ENCODE measurements around the gene TEAD1. TPM values are rescaled to one million over a fixed set of nuclear protein-coding genes. Genes with fewer than 3 reads are reported as not detected.

The TEAD1 gene
- polyA plus RNA-seq, 2 donors, result 10.4 to 11.2 TPM

- Histone ChIP-seq H3K36me3 (ENCODE audit: control insufficient read depth in 2 of 2, insufficient read depth in 2 of 2, low read length in 1 of 2) (peaks cover 0 to 8% of the 10 kb centered on the region in 2 donors), H3K9me3 (ENCODE audit: control insufficient read depth in 2 of 2, insufficient read depth in 1 of 2, low read depth in 1 of 2, low read length in 1 of 2) (no peaks in the 10 kb centered on the region), H3K4me3 (ENCODE audit: low read depth in 1 of 2, low read length in 2 of 2) (no peak overlapping the region), H3K4me1 (ENCODE audit: control insufficient read depth in 2 of 2, insufficient read depth in 2 of 2, low read length in 1 of 2) (no peaks in the 10 kb centered on the region), H3K27me3 (ENCODE audit: control insufficient read depth in 1 of 2, insufficient read depth in 2 of 2, low read length in 2 of 2) (no peaks in the 10 kb centered on the region), H3K27ac (ENCODE audit: low read depth in 2 of 2, low read length in 1 of 2) (no peak overlapping the region)
- WGBS, 2 donors, result 94% methylated on average over 11 of the region's 11 CpGs
Observed at GRCh38 chr11:12942157-12942556, 267.9 kb downstream of the TEAD1 start.

GRCh38 chr11:12943311-12943710 is 269.1 kb downstream of the TEAD1 start:
- Histone ChIP-seq H3K4me1 (ENCODE audit: control insufficient read depth in 2 of 2, insufficient read depth in 2 of 2, low read length in 1 of 2) (no peaks in the 10 kb centered on the region), H3K9me3 (ENCODE audit: control insufficient read depth in 2 of 2, insufficient read depth in 1 of 2, low read depth in 1 of 2, low read length in 1 of 2) (no peaks in the 10 kb centered on the region), H3K27ac (ENCODE audit: low read depth in 2 of 2, low read length in 1 of 2) (no peak overlapping the region), H3K27me3 (ENCODE audit: control insufficient read depth in 1 of 2, insufficient read depth in 2 of 2, low read length in 2 of 2) (no peaks in the 10 kb centered on the region), H3K4me3 (ENCODE audit: low read depth in 1 of 2, low read length in 2 of 2) (no peak overlapping the region), H3K36me3 (ENCODE audit: control insufficient read depth in 2 of 2, insufficient read depth in 2 of 2, low read length in 1 of 2) (peaks cover 0 to 8% of the 10 kb centered on the region in 2 donors)
- 83 to 88% methylated on average over 5 of the region's 5 CpGs for WGBS, 2 donors

- WGBS, 2 donors, result 83 to 85% methylated on average over 3 of the region's 3 CpGs
- no peak overlapping the region for H3K4me3 ChIP-seq (ENCODE audit: low read depth in 1 of 2, low read length in 2 of 2)
- H3K27me3 ChIP-seq (ENCODE audit: control insufficient read depth in 1 of 2, insufficient read depth in 2 of 2, low read length in 2 of 2), result no peaks in the 10 kb centered on the region
- H3K4me1 ChIP-seq (ENCODE audit: control insufficient read depth in 2 of 2, insufficient read depth in 2 of 2, low read length in 1 of 2), result no peaks in the 10 kb centered on the region
- H3K9me3 ChIP-seq (ENCODE audit: control insufficient read depth in 2 of 2, insufficient read depth in 1 of 2, low read depth in 1 of 2, low read length in 1 of 2), result no peaks in the 10 kb centered on the region
- no peak overlapping the region for H3K27ac ChIP-seq (ENCODE audit: low read depth in 2 of 2, low read length in 1 of 2)
- peaks cover 0 to 8% of the 10 kb centered on the region in 2 donors for H3K36me3 ChIP-seq (ENCODE audit: control insufficient read depth in 2 of 2, insufficient read depth in 2 of 2, low read length in 1 of 2)
Observed at GRCh38 chr11:12944889-12945288, 270.7 kb downstream of the TEAD1 start.

DNA sequence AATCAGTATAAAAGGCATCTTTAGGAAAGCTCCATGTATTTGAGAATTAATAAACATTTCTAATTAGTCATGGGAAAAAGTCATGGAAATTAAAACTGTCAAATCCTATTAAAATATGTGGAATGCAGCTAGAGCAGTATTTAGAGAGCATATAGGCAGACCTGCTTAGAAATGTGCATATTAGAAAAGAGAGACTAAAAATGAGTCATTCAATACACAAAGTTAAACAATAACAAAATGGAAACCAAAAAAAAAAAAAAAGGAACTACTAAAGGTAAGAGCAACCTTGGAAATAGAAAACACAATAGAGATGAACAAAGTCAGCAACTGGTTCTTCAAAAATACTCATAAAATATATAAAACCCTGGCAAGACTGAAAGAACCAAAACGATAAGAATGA is 275.2 kb downstream of the TEAD1 start:
- WGBS, 2 donors, result 59 to 61% methylated on average over 1 of the region's 1 CpG
- no peaks in the 10 kb centered on the region for H3K4me1 ChIP-seq (ENCODE audit: control insufficient read depth in 2 of 2, insufficient read depth in 2 of 2, low read length in 1 of 2)
- H3K36me3 ChIP-seq (ENCODE audit: control insufficient read depth in 2 of 2, insufficient read depth in 2 of 2, low read length in 1 of 2), result no peaks in the 10 kb centered on the region
- no peaks in the 10 kb centered on the region for H3K9me3 ChIP-seq (ENCODE audit: control insufficient read depth in 2 of 2, insufficient read depth in 1 of 2, low read depth in 1 of 2, low read length in 1 of 2)
- no peaks in the 10 kb centered on the region for H3K27me3 ChIP-seq (ENCODE audit: control insufficient read depth in 1 of 2, insufficient read depth in 2 of 2, low read length in 2 of 2)
- no peak overlapping the region for H3K4me3 ChIP-seq (ENCODE audit: low read depth in 1 of 2, low read length in 2 of 2)
- no peak overlapping the region for H3K27ac ChIP-seq (ENCODE audit: low read depth in 2 of 2, low read length in 1 of 2)

- Histone ChIP-seq H3K4me1 (ENCODE audit: control insufficient read depth in 2 of 2, insufficient read depth in 2 of 2, low read length in 1 of 2) (no peaks in the 10 kb centered on the region), H3K27me3 (ENCODE audit: control insufficient read depth in 1 of 2, insufficient read depth in 2 of 2, low read length in 2 of 2) (no peaks in the 10 kb centered on the region), H3K27ac (ENCODE audit: low read depth in 2 of 2, low read length in 1 of 2) (no peak overlapping the region), H3K9me3 (ENCODE audit: control insufficient read depth in 2 of 2, insufficient read depth in 1 of 2, low read depth in 1 of 2, low read length in 1 of 2) (no peaks in the 10 kb centered on the region), H3K36me3 (ENCODE audit: control insufficient read depth in 2 of 2, insufficient read depth in 2 of 2, low read length in 1 of 2) (no peaks in the 10 kb centered on the region), H3K4me3 (ENCODE audit: low read depth in 1 of 2, low read length in 2 of 2) (no peak overlapping the region)
- 81 to 92% methylated on average over 1 of the region's 1 CpG for WGBS, 2 donors
Observed at GRCh38 chr11:12950670-12951069, 276.4 kb downstream of the TEAD1 start.

DNA sequence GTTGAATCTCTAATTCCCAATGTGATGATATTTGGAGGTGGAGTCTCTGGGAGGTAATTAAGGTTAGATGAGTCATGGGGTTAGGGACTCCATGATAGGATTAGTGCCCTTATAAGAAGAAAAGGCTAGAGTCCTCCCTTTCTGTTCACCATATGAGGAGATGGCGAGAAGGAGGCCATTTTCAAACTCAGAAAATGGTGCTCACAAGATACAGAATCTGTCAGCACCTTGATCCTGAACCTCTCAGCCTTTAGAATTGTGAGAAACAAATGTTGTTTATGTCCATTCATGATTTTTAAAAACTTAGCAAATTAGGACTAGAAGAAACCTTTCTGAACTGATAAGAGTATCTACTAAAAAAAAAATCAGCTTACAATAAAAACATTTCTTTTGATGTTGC is 277.2 kb downstream of the TEAD1 start:
- Histone ChIP-seq H3K27ac (ENCODE audit: low read depth in 2 of 2, low read length in 1 of 2) (no peak overlapping the region), H3K27me3 (ENCODE audit: control insufficient read depth in 1 of 2, insufficient read depth in 2 of 2, low read length in 2 of 2) (no peaks in the 10 kb centered on the region), H3K4me3 (ENCODE audit: low read depth in 1 of 2, low read length in 2 of 2) (no peak overlapping the region), H3K36me3 (ENCODE audit: control insufficient read depth in 2 of 2, insufficient read depth in 2 of 2, low read length in 1 of 2) (no peaks in the 10 kb centered on the region), H3K9me3 (ENCODE audit: control insufficient read depth in 2 of 2, insufficient read depth in 1 of 2, low read depth in 1 of 2, low read length in 1 of 2) (no peaks in the 10 kb centered on the region), H3K4me1 (ENCODE audit: control insufficient read depth in 2 of 2, insufficient read depth in 2 of 2, low read length in 1 of 2) (no peaks in the 10 kb centered on the region)
- WGBS, 2 donors, result 95 to 100% methylated on average over 1 of the region's 1 CpG

GRCh38 chr11:12952094-12952493 is 277.9 kb downstream of the TEAD1 start:
- H3K27ac ChIP-seq (ENCODE audit: low read depth in 2 of 2, low read length in 1 of 2), result no peak overlapping the region
- H3K4me1 ChIP-seq (ENCODE audit: control insufficient read depth in 2 of 2, insufficient read depth in 2 of 2, low read length in 1 of 2), result no peaks in the 10 kb centered on the region
- H3K4me3 ChIP-seq (ENCODE audit: low read depth in 1 of 2, low read length in 2 of 2), result no peak overlapping the region

GRCh38 chr11:12958986-12959385 is 284.8 kb downstream of the TEAD1 start:
- Histone ChIP-seq H3K27me3 (ENCODE audit: control insufficient read depth in 1 of 2, insufficient read depth in 2 of 2, low read length in 2 of 2) (no peaks in the 10 kb centered on the region), H3K27ac (ENCODE audit: low read depth in 2 of 2, low read length in 1 of 2) (no peak overlapping the region), H3K9me3 (ENCODE audit: control insufficient read depth in 2 of 2, insufficient read depth in 1 of 2, low read depth in 1 of 2, low read length in 1 of 2) (peaks cover 0 to 3% of the 10 kb centered on the region in 2 donors), H3K4me1 (ENCODE audit: control insufficient read depth in 2 of 2, insufficient read depth in 2 of 2, low read length in 1 of 2) (no peaks in the 10 kb centered on the region), H3K4me3 (ENCODE audit: low read depth in 1 of 2, low read length in 2 of 2) (no peak overlapping the region), H3K36me3 (ENCODE audit: control insufficient read depth in 2 of 2, insufficient read depth in 2 of 2, low read length in 1 of 2) (no peaks in the 10 kb centered on the region)
- 71 to 79% methylated on average over 3 of the region's 3 CpGs for WGBS, 2 donors

More at GRCh38 chr11:12952094-12952493, 277.9 kb downstream of the TEAD1 start:
- no peaks in the 10 kb centered on the region for H3K27me3 ChIP-seq (ENCODE audit: control insufficient read depth in 1 of 2, insufficient read depth in 2 of 2, low read length in 2 of 2)
- H3K9me3 ChIP-seq (ENCODE audit: control insufficient read depth in 2 of 2, insufficient read depth in 1 of 2, low read depth in 1 of 2, low read length in 1 of 2), result no peaks in the 10 kb centered on the region
- no peaks in the 10 kb centered on the region for H3K36me3 ChIP-seq (ENCODE audit: control insufficient read depth in 2 of 2, insufficient read depth in 2 of 2, low read length in 1 of 2)

DNA sequence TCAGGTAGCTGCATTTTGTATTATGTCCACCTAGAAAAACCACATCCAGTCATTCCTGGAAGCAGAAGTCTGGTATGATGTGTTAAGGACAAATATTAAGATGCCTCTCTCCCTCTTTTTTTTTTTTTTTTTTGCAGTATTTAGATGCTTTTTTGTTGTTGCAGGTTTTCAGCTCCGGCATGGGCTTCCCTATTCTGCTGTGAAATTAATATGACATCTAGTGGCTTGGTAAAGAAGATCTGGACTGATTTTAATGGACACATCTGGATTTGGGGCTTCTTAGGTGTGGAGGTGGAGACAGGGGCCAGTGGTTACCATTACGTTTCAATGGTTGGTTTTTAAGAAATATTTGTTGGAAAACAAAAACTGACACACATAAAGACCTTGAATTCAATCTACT is 287.4 kb downstream of the TEAD1 start:
- 66 to 70% methylated on average over 2 of the region's 2 CpGs for WGBS, 2 donors
- Histone ChIP-seq H3K4me1 (ENCODE audit: control insufficient read depth in 2 of 2, insufficient read depth in 2 of 2, low read length in 1 of 2) (no peaks in the 10 kb centered on the region), H3K4me3 (ENCODE audit: low read depth in 1 of 2, low read length in 2 of 2) (no peak overlapping the region), H3K27ac (ENCODE audit: low read depth in 2 of 2, low read length in 1 of 2) (no peak overlapping the region), H3K9me3 (ENCODE audit: control insufficient read depth in 2 of 2, insufficient read depth in 1 of 2, low read depth in 1 of 2, low read length in 1 of 2) (peaks cover 0 to 3% of the 10 kb centered on the region in 2 donors), H3K27me3 (ENCODE audit: control insufficient read depth in 1 of 2, insufficient read depth in 2 of 2, low read length in 2 of 2) (no peaks in the 10 kb centered on the region), H3K36me3 (ENCODE audit: control insufficient read depth in 2 of 2, insufficient read depth in 2 of 2, low read length in 1 of 2) (no peaks in the 10 kb centered on the region)

GRCh38 chr11:12962306-12962705 is 288.1 kb downstream of the TEAD1 start:
- no peaks in the 10 kb centered on the region for H3K4me1 ChIP-seq (ENCODE audit: control insufficient read depth in 2 of 2, insufficient read depth in 2 of 2, low read length in 1 of 2)
- WGBS, 2 donors, result 89 to 91% methylated on average over 10 of the region's 10 CpGs

More at GRCh38 chr11:12962306-12962705, 288.1 kb downstream of the TEAD1 start:
- no peaks in the 10 kb centered on the region for H3K36me3 ChIP-seq (ENCODE audit: control insufficient read depth in 2 of 2, insufficient read depth in 2 of 2, low read length in 1 of 2)
- H3K4me3 ChIP-seq (ENCODE audit: low read depth in 1 of 2, low read length in 2 of 2), result no peak overlapping the region
- peaks cover 0 to 3% of the 10 kb centered on the region in 2 donors for H3K9me3 ChIP-seq (ENCODE audit: control insufficient read depth in 2 of 2, insufficient read depth in 1 of 2, low read depth in 1 of 2, low read length in 1 of 2)
- H3K27me3 ChIP-seq (ENCODE audit: control insufficient read depth in 1 of 2, insufficient read depth in 2 of 2, low read length in 2 of 2), result no peaks in the 10 kb centered on the region
- H3K27ac ChIP-seq (ENCODE audit: low read depth in 2 of 2, low read length in 1 of 2), result no peak overlapping the region

Data from esophagus (tissue), 2 donors.